Stimulated activated CD8-positive, alpha-beta memory T cell treated with anti-CD3 and anti-CD28 coated beads, Interleukin-7, amount 100 ng/mL, for 1 hour (primary cell): ENCODE results near the gene OR14A16.

Experiments used
- DNase-seq, 2 donors: peaks; one replicate each; pipeline ENCODE4 v3.0.0-alpha.2; 2020; ENCODE audit warnings: low read depth in 2 of 2

OR14A16 gene

DNA sequence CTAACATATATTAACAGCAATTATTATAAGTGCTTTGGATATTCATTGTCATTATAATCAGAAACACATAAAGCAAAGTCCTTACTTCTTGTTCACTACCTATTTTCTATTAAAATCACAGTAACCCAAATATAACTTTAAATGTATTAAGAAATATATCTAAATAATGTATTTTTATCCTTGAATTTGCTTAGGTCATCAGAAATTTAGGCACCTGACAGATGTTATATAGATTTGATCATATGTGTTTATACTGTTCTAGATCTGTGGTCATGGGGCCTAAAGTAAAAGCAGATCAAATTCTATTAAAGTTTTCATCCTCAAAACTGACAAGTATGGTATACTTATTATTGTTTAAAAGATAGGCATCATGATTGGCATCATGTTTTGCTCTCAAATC lies 54.3 kb downstream of the OR14A16 start:
- no peak for DNase-seq
